Measurements from ENCODE around the gene CD74.
A peak's percentile ranks its signal among the peaks of the same experiment; 100 is the strongest.
"Not testable (repeated sequence)": the region's sequence is repeated elsewhere in the genome, so short reads cannot be mapped to it uniquely, and the experiment has no call there.

Gene CD74

DNA sequence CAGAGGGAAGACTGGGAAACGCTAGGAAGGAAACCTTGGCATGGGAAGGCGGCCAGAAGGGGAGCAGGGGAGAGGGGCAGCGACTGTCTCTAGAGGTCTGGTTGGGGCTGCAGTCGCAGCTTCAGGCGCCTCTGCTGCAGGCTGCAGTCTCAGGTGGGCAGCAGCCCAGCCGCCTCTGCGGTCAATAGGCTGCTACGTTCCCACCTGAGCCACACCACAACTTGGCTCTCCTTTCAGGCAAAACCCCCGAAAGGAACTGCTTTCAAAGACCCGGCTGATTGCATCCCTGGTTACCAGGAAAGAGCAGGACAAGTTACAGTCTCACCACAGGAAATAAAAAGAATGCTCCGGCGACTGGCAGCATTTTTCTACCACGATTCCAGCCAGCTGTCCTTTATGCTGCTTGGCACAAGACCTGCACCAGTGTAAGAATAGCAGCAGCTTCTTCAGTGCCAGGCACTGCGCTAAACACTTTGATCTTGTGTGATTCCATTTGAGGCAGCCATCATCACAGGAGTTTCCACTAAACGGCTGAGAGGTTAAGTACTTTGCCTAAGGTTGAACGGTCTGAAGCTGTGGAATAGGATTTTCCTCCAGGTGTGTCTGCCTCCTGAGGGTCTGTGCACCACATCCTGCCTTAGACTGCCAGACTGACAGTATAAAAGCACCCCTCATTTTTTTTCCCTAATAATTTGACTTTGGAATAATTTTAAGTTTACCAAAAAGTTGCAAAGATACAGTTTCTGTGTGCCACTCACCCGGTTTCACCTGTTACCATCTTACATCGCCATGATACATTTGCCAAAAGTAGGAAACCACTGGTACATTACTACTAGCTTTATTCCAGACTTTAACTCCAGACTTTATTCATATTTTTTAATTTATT lies 29.3 kb upstream of the CD74 start:
- no peak for DNase-seq (ENCODE audit: low read depth in 2 of 2)

DNA sequence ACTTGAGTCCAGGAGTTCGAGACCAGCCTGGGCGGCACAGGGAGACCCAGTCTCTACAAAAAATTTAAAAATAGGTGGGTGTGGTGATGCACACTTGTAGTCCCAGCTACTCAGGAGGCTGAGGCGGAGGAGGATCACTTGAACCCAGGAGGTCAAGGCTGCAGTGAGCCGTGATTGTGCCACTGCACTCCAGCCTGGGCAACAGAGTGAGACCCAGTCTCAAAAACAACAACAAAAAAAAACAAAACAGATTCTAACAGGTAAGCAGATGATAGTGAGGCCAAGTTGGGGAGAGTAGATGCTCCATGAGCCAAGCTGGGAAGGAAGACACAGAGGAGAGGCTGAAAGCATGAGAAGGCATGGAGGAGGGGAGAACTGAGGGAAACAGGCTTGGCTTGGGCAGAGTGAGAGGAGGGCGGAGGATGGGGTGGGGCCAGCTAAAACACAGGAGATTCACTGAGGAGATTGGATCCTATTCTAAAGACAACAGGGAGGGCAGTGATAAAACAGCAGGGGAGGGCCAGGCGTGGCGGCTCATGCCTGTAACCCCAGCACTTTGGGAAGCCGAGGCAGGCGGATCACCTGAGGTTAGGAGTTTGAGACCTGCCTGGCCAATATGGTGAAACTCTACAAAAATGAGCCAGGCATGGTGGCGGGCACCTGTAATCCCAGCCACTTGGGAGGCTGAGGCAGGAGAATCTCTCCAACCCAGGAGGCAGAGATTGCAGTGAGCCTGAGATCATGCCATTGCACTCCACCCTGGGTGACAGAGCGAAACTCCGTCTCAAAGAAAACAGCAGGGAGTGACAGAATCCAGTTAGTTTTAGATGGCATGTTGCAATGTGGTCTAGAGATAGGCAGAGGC lies 28.5 kb upstream of the CD74 start:
- no peak for DNase-seq (ENCODE audit: low read depth in 2 of 2)

DNA sequence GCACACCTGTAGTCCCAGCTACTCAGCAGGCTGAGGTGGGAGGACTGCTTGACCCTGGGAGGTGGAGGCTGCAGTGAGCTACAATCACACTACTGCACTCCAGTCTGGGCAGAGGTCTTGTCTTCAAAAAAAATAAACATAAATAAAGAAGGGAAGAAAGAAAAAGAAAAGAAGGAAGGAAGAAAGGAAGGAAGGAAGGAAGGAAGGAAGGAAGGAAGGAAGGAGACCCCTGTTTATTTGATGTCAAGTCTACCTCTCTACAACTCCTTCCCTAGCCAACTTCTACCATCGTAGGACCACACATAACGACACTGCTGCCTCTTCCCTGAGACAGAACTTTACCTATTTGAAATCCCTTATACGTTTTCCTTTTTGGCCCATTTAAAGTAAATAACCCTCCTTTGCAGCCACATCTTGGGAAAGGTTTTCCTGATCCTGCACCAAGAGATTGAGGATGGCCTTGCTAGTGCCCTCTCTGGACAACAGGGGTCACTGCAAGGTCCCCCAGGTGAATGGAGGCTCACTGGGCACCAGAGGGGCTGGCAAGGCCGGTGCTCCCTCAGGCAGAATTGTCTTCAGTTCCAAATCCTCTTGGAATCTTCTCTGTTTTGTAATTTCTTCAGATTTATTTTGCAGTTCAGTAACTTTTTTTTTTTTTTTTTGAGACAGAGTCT lies 26.3 kb upstream of the CD74 start:
- no peak for DNase-seq (ENCODE audit: low read depth in 2 of 2)

DNA sequence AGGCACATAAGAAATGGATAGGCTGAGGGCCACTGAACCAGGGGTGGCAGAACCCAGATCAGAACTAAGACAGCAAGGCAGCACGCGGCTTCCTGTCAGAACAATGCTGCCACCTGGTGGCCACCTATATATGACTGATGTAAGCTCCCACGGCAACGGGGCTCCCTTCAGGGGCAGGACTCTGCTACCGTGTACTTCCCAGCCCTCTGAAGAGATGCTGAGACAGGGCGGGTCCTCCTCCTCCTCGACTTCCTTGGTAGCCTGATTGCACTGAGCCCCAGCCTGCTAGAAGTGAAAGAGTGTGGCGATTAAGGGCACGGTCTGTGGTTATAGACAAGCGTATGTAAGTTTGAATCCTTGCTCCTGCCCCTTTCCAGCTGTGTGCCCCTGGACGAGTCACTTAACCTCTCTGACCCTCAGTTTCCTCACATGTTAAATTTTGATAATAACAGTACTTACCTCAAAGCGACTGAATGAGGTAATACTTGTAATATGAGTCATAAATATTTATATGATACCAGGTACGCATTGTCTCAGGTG lies 23.5 kb upstream of the CD74 start:
- DNase-seq (ENCODE audit: low read depth in 2 of 2): peak; percentile 86 to 90

DNA sequence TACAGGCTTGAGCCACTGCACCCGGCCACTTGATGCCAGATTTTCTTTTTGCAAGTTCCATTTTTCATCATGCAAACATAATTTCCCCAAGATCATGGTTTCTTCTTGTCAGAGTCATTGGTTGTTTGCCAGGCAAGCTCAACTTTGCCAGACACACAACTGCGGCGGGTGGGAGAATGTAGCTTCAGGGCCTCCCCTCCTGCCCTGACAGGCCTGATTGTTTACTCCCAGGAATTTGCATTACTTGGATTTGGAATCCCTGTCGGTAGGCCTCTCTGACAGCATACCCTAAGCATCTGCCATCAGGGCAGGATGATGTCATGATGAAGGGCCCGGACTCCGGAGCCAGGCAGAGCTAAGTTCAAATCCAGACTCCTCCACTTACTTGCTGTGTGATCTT lies 21.8 kb upstream of the CD74 start:
- no peak for DNase-seq (ENCODE audit: low read depth in 2 of 2)

DNA sequence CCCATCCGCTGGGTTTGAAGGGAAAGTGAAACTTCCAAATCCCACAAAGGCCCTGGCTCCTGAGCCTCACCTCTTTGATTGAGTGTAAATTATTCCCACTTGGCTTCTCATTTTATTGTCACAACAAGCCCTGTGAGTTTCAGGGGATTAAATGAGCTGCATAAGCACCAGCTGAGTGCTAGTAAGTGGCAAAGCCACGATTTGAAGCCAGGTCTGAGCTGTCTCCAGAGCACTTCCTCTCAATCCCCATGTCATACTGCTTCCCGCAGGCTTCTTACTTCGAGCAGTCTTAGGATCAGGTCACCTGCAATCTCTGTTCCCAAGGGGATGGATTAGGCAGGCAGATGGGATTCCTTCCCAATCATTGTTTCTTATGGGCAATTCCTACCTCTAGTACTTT lies 18.9 kb upstream of the CD74 start:
- DNase-seq (ENCODE audit: low read depth in 2 of 2): no peak

DNA sequence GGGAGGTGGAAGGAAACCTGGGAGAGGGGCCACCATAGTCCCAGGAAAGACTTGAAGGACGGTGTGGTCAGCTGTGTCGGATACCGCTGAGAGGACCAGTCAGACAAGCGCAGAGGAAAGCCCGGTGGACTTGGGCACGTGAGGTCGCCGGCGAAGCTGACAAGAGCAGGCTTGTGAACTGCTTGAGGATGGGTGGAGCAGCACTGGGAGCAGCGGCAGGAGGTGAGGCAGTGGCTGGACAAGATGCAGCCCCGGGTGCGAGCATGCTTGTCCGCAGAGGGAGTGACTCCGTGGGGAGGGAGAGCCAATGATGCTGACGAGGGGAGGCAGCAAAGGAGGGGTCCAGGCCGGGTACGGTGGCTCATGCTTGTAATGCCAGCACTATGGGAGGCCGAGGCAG lies 18.3 kb upstream of the CD74 start:
- DNase-seq (ENCODE audit: low read depth in 2 of 2): no peak

DNA sequence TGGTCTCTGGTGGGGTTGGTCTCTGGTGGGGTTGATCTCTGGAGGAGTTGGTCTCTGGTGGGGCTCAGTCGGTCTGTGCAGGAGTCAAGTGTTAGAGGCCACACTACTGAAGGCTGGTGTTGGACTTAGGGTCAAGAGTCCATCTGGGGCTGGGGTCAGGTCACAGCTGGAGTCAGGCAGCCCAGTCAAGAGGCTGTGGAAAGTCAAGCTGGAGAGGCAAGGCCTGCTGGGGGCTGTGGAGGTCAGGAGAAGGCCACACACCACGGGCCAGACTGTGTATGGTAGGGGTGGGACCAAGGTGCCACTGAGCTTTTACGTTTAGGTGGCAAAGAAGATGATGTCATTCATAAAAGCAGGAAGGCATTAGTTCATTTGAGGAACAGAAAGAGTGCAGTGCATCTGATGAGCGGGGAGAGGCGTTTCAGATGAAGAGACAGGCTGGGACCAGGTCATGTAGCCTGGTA lies 16.7 kb upstream of the CD74 start:
- DNase-seq (ENCODE audit: low read depth in 2 of 2): no peak

DNA sequence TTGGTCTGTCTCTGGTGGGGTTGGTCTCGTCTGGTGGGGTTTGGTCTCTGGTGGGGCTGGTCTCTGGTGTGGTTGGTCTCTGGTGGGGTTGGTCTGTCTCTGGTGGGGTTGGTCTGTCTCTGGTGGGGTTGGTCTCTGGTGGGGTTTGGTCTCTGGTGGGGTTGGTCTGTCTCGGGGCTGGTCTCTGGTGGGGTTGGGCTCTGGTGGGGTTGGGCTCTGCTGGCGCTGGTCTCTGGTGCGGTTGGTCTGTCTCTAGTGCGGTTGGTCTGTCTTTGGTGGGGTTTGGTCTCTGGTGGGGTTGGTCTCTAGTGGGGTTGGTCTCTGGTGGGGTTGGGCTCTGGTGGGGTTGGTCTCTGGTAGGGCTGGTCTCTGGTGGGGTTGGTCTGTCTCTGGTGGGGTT lies 16.3 kb upstream of the CD74 start:
- no peak for DNase-seq (ENCODE audit: low read depth in 2 of 2)

DNA sequence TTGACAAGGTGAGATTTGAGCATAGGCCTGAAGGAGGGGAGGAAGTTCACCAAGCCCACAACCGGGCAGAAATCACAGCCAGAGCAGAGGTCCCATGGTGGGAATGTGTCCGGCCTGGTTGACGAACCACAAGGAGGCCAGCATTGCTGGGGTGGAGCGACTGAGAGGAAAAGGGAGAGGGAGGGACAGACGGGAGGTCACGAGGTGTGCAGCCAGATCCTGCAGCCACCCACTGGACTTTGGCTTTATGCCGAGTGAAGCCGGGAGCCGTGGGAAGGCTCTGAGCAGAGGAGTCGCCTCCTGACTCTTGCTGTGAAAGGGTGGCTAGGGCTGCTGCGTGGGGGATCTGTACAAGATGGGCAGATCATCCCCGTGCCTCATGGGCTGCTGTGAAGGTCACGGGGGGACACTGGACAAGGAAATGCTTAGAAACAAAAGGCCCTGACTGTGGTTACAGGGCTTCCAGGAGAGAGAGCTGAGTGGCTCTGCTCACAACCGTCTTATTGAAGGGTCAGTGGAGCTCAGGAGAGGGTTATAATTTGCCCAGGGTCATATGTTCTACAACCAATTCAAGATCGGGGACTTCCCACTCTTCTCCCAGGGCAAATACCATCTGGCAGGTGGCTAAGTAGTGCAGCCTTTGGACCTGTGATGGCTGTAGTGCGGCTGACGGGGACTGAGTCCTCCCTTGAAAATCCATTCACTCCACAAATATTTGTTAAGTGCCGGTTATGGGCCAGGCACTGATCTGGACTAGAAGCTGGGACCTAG lies 15.6 kb upstream of the CD74 start:
- DNase-seq (ENCODE audit: low read depth in 2 of 2): no peak

DNA sequence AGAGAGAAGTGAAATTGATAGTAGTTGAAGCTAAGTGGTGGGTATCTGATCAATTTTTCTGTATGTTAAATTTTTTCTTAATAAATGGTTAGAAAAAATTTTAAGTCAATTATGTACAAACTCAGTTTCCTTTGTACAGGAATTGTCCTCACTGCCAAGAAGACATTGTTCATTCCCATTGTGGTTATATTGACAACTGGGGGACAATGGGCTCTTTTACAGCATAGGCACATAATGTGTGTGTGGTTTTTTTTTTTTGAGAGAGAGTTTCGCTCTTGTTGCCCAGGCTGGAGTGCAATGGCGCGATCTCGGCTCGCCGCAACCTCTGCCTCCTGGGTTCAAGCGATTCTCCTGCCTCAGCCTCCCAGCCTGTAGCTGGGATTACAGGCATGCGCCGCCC lies 13.5 kb upstream of the CD74 start:
- not testable (repeated sequence) for DNase-seq (ENCODE audit: low read depth in 2 of 2)

DNA sequence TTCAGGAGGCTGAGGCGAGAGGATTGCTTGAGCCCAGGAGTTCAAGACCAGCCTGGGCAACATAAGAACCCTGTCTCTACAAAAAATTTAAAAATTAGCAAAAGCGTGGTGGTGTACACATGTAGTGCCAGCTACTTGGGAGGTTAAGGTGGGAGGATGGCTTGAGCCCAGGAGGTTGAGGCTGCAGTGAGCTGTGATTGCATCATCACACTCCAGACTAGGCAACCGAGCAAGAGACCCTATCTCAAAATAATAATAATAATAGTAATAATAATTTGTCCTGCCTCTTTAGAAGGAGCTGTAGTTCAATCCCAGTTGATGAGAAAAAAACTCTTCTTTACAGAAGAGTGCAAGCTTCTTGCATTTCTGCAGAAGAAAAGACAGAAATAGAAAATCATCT lies 10.0 kb upstream of the CD74 start:
- no peak for DNase-seq (ENCODE audit: low read depth in 2 of 2)

DNA sequence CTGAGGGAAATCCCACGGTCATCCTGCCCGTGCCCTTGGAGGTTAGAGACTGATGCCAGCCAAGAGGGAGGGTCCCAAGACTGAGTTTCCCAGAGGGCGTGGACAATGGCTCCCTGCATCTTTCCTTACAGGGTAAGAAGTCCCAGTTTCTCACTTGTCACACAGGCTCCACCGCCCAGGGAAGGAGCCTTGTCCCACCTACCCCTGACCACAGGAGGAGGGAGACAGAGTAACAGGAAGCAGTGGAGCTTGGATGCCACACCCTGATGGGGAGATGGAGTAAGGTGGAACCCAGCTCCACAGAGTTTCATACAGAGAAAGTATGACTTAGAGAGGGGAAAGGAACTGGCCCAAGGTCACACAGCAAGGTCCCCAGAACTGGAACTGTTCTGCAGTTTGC lies 9.4 kb upstream of the CD74 start:
- DNase-seq (ENCODE audit: low read depth in 2 of 2): no peak

DNA sequence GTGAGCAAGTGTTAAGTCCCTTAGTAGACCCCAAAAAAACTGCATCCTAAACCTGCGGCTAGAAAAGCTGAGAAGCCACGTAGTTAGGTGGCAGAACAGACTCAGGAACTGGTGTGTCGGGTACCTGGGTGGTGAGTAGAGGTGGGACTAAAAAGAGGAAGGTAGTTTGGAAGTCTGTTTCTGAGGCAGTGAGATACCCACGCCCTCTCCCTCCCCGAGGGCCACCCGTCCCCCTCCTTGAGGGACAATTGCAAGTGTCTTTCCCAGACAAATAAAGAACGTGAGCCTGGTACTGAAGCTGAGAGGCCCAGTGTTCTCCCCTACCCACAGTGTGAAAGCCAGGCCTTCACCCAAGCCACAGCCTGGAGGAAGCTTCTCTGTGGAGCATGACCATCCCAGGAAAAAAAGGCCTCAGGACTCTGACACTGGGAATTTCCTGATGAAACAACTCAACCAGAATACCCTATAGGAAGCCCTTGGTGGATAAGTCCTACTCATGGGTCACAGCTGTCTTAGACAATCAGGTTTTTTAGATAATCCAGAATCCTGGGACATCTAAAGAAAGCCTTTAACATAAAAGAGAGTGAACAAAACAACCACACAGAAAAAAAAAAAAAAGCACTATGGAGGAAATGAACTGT lies 7.0 kb upstream of the CD74 start:
- DNase-seq (ENCODE audit: low read depth in 2 of 2): no peak

DNA sequence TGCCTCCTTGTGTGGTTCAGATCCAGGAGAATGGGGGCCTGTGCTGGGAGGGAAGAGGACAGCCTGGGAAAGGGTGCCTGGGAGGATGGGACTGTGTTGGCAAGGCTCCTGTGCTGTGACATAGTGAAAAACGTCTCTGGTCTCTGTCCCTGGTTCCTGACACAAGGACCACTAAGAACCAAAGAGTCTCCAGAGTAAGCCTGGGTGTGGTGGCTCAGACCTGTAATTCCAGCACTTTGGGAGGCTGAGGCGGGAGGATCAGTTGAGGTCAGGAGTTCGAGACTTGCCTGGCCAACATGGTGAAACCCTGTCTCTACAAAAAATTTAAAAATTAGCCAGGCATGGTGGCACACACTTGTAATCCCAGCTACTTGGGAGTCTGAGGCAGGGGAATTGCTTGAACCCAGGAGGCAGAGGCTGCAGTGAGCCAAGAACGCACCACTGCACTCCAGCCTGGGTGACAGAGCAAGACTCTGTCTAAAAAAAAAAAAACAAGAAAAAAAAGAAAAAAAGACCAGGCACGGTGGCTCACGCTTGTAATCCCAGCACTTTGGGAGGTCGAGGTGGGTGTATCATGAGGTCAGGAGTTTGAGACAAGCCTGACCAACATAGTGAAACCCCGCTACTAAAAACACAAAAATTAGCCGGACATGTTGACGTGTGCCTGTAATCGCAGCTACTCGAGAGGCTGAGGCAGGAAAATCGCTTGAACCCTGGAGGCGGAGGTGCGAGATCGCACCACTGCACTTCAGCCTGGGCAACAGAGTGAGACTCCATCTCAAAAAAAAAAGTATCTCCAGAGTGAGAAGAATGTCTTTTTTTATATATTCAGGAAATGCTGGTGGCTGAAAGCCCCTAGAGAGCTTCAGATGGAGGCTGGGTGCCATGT lies 1.4 kb upstream of the CD74 start:
- not testable (repeated sequence) for DNase-seq (ENCODE audit: low read depth in 2 of 2)

DNA sequence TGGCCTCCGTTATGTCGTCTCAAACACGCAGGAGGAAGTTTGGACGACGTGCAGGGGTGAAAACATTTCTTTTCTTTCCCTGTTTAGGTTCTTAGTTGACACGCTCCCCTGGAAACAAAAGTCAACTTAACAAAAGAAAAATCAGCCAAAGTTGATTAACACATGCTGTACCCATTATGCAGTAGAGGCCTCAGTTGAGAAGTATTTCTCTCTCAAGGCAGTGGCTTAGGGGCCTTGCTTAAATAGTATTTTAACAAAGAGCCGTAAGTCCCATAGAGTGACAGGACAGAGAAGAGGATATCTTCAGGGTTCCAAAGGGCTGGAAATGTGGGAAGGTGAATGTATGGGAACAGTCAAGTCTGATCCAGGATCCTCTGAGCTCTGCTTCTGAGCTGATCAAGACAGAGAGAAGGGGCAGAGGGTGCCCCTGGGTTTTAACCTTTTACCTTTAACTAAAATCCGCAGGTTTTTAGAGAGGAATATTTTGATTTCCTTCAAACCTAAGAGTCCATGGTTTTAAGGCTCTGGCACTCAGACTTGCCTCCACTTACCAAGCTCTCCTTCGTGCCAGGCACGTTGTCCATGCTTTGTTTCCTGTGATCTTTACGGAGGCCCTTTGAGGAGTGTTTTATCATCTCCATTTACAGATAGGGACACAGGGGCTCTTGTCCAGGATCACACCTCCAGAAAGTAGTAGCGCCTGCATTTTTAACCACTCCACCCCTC lies 629 bp upstream of the CD74 start:
- DNase-seq (ENCODE audit: low read depth in 2 of 2): no peak

DNA sequence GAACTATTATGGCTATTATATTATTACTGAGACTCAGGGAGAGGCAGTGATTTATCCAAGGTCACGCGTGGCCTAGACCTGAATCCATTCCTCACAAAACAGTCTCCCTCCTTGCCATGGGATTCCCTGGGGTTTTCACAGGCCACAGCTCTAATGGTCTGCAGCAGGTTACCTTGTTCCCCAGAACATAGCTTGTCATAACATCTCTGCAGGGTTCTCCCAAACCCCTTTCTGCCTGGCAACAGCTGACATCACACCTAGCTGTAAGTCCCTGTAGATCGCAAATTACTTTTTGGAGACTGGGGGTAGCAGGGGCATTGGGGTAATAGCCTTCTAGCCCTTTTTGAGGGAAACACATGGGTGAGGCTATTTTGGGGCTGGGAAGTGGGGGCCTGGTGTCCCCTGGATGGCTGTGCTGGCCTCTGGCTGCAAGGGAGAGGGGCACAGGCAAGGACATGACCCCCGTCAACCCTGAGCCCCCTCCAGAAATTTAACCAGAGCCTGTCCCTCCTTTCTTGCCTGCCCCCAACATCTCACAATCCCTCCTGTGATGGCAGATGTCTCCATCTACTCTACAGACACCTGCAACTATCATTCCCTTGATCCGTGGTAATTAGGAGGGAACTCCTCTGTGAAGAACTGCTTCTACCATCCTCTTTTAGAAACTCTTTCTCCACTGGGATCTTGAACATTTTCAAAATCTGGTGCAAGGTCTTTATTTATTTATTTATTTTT lies 1.3 kb downstream of the CD74 start:
- DNase-seq (ENCODE audit: low read depth in 2 of 2): peak; percentile 45 to 61

DNA sequence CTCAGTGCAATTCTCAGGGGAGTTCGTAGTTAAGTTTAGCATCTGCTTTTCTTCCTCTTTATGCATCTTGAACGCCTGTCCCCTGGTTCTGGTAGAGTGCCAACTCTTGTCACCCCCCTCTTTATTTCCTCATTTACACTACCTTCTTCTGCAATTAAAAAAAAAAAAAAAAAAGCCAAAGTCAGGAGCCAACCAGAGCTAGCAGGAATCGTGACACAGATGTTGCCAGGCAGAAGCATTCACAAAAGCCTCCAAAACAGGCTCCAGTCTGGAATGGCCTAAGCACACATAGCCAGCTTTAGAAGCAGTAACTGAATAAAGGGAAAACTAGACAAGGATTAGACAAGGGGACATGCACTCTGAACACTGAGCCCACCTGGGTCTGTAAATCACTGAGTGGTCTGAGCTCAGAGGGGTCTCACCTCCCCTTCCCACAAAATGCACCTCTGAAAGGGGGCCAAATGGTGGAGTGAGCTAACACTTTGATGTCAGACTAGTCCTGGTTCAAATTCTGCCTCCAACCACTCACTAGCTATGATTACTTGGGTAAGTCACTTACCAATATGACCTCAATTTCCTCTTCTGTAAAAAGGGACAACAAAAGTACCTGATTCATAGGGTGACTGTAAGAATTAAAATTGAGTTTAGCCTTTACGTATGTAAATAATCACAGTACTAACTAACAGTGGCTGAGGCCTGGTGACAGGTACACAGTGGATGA lies 2.0 kb downstream of the CD74 start:
- no peak for DNase-seq (ENCODE audit: low read depth in 2 of 2)

Data from stimulated activated CD4-positive, alpha-beta T cell treated with anti-CD3 and anti-CD28 coated beads, Interleukin-15, amount 100 ng/mL, for 48 hours (primary cell).